GM23248 (cell line): ENCODE data around the gene ALK. TPM values are rescaled to one million over a fixed set of nuclear protein-coding genes. Genes with fewer than 3 reads are reported as not detected.

ENCODE experiments used
- DNase-seq: peaks from one replicate; pipeline ENCODE4 v3.0.0-alpha.2; 2015
- H2AFZ ChIP-seq: fragments of 200-600 bp; sonication (generic); 2 replicates; pipeline ENCODE4 v1.6.1; 2016; ENCODE audit warnings: antibody characterized with exemption
- H3F3A ChIP-seq: fragments of 200-600 bp; sonication (generic); 2 replicates; pipeline ENCODE4 v1.6.1; 2016; ENCODE audit warnings: mild to moderate bottlenecking, antibody characterized with exemption, mixed run types; ENCODE audit not compliant: insufficient read depth
- H3K27ac ChIP-seq: fragments of 200-600 bp; sonication (generic); 2 replicates; pipeline ENCODE4 v1.5.1; 2016; ENCODE audit warnings: mild to moderate bottlenecking
- H3K27me3 ChIP-seq: fragments of 200-600 bp; sonication (generic); replicated peaks from 2 replicates; pipeline ENCODE4 v1.6.1; 2016; ENCODE audit warnings: mild to moderate bottlenecking; ENCODE audit not compliant: insufficient read depth
- H3K36me3 ChIP-seq: fragments of 200-600 bp; sonication (generic); 2 replicates; pipeline ENCODE4 v1.6.1; 2016; ENCODE audit warnings: low read depth, mild to moderate bottlenecking
- H3K4me1 ChIP-seq: fragments of 200-600 bp; sonication (generic); 2 replicates; pipeline ENCODE4 v1.6.1; 2016; ENCODE audit warnings: mild to moderate bottlenecking; ENCODE audit not compliant: insufficient read depth
- H3K4me2 ChIP-seq: fragments of 200-600 bp; sonication (generic); one replicate; pipeline ENCODE4 v1.6.1; 2016; ENCODE audit warnings: mild to moderate bottlenecking; ENCODE audit not compliant: unreplicated experiment
- H3K4me3 ChIP-seq: fragments of 200-600 bp; sonication (generic); 2 replicates; pipeline ENCODE4 v1.5.1; 2016; ENCODE audit warnings: mild to moderate bottlenecking
- H3K79me2 ChIP-seq: fragments of 200-600 bp; sonication (generic); 2 replicates; pipeline ENCODE4 v1.6.1; 2016; ENCODE audit warnings: mild to moderate bottlenecking; ENCODE audit not compliant: insufficient read depth
- H3K9ac ChIP-seq: fragments of 200-600 bp; sonication (generic); 2 replicates; pipeline ENCODE4 v1.6.1; 2016; ENCODE audit warnings: mild to moderate bottlenecking
- H3K9me2 ChIP-seq: fragments of 200-600 bp; sonication (generic); 2 replicates; pipeline ENCODE4 v1.6.1; 2016; ENCODE audit warnings: mixed run types, mild to moderate bottlenecking, moderate library complexity; ENCODE audit not compliant: insufficient read depth
- H3K9me3 ChIP-seq: fragments of 200-600 bp; sonication (generic); one replicate; pipeline ENCODE4 v1.6.1; 2017; ENCODE audit warnings: low read depth
- H4K20me1 ChIP-seq: fragments of 200-600 bp; sonication (generic); 2 replicates; pipeline ENCODE4 v1.6.0; 2016; ENCODE audit not compliant: insufficient read depth
- EZH2 ChIP-seq: fragments of 200-600 bp; sonication (generic); IDR thresholded peaks from 2 replicates; pipeline ENCODE4 v1.6.1; 2018; ENCODE audit warnings: antibody characterized with exemption, mild to moderate bottlenecking; ENCODE audit not compliant: insufficient read depth, poor library complexity, severe bottlenecking
- EZH2phosphoT487 ChIP-seq: fragments of 200-600 bp; sonication (generic); IDR thresholded peaks from 2 replicates; pipeline ENCODE4 v1.6.1; 2018; ENCODE audit warnings: antibody characterized with exemption, moderate library complexity, mild to moderate bottlenecking, low read depth; ENCODE audit not compliant: insufficient read depth
- WGBS, 2 experiments: methylation state at CpG; one replicate each; pipeline ENCODE4 v1.1.6; 2015 to 2017; ENCODE audit warnings: low lambda C conversion rate in 2 of 2, low coverage in 1 of 2; ENCODE audit errors: missing lambda C conversion rate in 2 of 2; 5-methylcytosine and 5-hydroxymethylcytosine counted together
- in situ Hi-C: fragments of 300-500 bp; cut with MboI; formaldehyde crosslinking; loops from 2 replicates; pipeline ENCODE4 v1.15.0; 2020
- polyA plus RNA-seq: library from polyadenylated mRNA; unstranded; fragments of >200 nt; fragmentation: Nextera tagmentation; extraction: Ambion mirVana; gene quantifications from 2 replicates; pipeline ENCODE4 v1.2.1, GENCODE V29; 2016
- total RNA-seq: library from RNA; depleted of rRNA; stranded (reverse); fragments of >200 nt; shearing (Covaris generic); gene quantifications from 2 replicates; pipeline ENCODE4 v1.2.3, GENCODE V29; 2014

ALK gene
- total and polyA plus RNA-seq, 2 experiments from 2014 or later: under 0.01 to 0.05 TPM

- in situ Hi-C loops: no loop called here
- H3F3A ChIP-seq: no peaks in the 10 kb centered on the region
Observed at GRCh38 chr2:29817801-29818680, 103.3 kb downstream of the ALK start.

GRCh38 chr2:29817299-29817698, 104.1 kb downstream of the ALK start:
- H3K9me3 ChIP-seq: no peaks in the 10 kb centered on the region
- no peaks in the 10 kb centered on the region for H3K79me2 ChIP-seq
- H3K4me1 ChIP-seq: no peaks in the 10 kb centered on the region
- no peaks in the 10 kb centered on the region for H4K20me1 ChIP-seq
- H3K27me3 ChIP-seq: peaks cover 27% of the 10 kb centered on the region
- TF ChIP-seq EZH2 (no peak), EZH2phosphoT487 (no peak)
- no peak overlapping the region for H3K4me3 ChIP-seq
- H2AFZ ChIP-seq: no peak overlapping the region
- in situ Hi-C loops: no loop called here
- no peaks in the 10 kb centered on the region for H3F3A ChIP-seq
- no peak overlapping the region for H3K27ac ChIP-seq
- H3K4me2 ChIP-seq: no peak overlapping the region
- 60 to 64% methylated on average over 4 of the region's 4 CpGs for WGBS, 2 experiments
- no peak for DNase-seq
- no peak overlapping the region for H3K9ac ChIP-seq
- no peaks in the 10 kb centered on the region for H3K9me2 ChIP-seq
- no peaks in the 10 kb centered on the region for H3K36me3 ChIP-seq

More at GRCh38 chr2:29817801-29818680, 103.3 kb downstream of the ALK start:
- WGBS, 2 experiments: 53 to 60% methylated on average over 26 of the region's 26 CpGs
- no peaks in the 10 kb centered on the region for H4K20me1 ChIP-seq
- no peak overlapping the region for H3K4me3 ChIP-seq
- no peak for DNase-seq
- H3K79me2 ChIP-seq: no peaks in the 10 kb centered on the region
- H3K4me1 ChIP-seq: no peaks in the 10 kb centered on the region
- TF ChIP-seq EZH2 (no peak), EZH2phosphoT487 (no peak)
- no peak overlapping the region for H3K9ac ChIP-seq
- peaks cover 30% of the 10 kb centered on the region for H3K27me3 ChIP-seq
- no peaks in the 10 kb centered on the region for H3K9me2 ChIP-seq
- no peak overlapping the region for H3K27ac ChIP-seq
- no peaks in the 10 kb centered on the region for H3K36me3 ChIP-seq
- no peak overlapping the region for H2AFZ ChIP-seq
- no peak overlapping the region for H3K4me2 ChIP-seq
- H3K9me3 ChIP-seq: no peaks in the 10 kb centered on the region

GRCh38 chr2:29816651-29817050, 104.7 kb downstream of the ALK start:
- Histone ChIP-seq H3K27ac (no peak overlapping the region), H3K9me2 (no peaks in the 10 kb centered on the region), H3K27me3 (peaks cover 25% of the 10 kb centered on the region), H3K36me3 (no peaks in the 10 kb centered on the region), H3K4me3 (no peak overlapping the region), H3K9me3 (no peaks in the 10 kb centered on the region), H2AFZ (no peak overlapping the region), H3K4me2 (no peak overlapping the region), H3K4me1 (no peaks in the 10 kb centered on the region), H3F3A (no peaks in the 10 kb centered on the region), H3K79me2 (no peaks in the 10 kb centered on the region), H4K20me1 (no peaks in the 10 kb centered on the region), H3K9ac (no peak overlapping the region)
- TF ChIP-seq EZH2 (no peak), EZH2phosphoT487 (no peak)
- 12 to 14% methylated on average over 4 of the region's 4 CpGs for WGBS, 2 experiments
- in situ Hi-C loops: no loop called here
- no peak for DNase-seq

- H3K27ac ChIP-seq: no peak overlapping the region
- H3K27me3 ChIP-seq: peaks cover 26% of the 10 kb centered on the region
- no peaks in the 10 kb centered on the region for H3K79me2 ChIP-seq
- no peak for TF ChIP-seq EZH2
- TF ChIP-seq EZH2phosphoT487: no peak
- H3K9me2 ChIP-seq: no peaks in the 10 kb centered on the region
- H3K9ac ChIP-seq: no peak overlapping the region
- in situ Hi-C loops: no loop called here
- H4K20me1 ChIP-seq: no peaks in the 10 kb centered on the region
- H3F3A ChIP-seq: no peaks in the 10 kb centered on the region
- 7 to 16% methylated on average over 1 of the region's 1 CpG for WGBS, 2 experiments
- H3K4me1 ChIP-seq: no peaks in the 10 kb centered on the region
- H3K36me3 ChIP-seq: no peaks in the 10 kb centered on the region
- DNase-seq: no peak
- no peak overlapping the region for H3K4me3 ChIP-seq
- H3K4me2 ChIP-seq: no peak overlapping the region
- H2AFZ ChIP-seq: no peak overlapping the region
- H3K9me3 ChIP-seq: no peaks in the 10 kb centered on the region
Observed at GRCh38 chr2:29811378-29811777, 110.0 kb downstream of the ALK start.
